Measurements from ENCODE around the gene CENPU. TPM values are rescaled to one million over a fixed set of nuclear protein-coding genes. Genes with fewer than 3 reads are reported as not detected.

The CENPU gene
- total and polyA plus RNA-seq, 2 of the 8 experiments (the other 6 are each of a cell fraction or from before 2014, with no cell fraction given), result 32.1 to 122 TPM

DNA sequence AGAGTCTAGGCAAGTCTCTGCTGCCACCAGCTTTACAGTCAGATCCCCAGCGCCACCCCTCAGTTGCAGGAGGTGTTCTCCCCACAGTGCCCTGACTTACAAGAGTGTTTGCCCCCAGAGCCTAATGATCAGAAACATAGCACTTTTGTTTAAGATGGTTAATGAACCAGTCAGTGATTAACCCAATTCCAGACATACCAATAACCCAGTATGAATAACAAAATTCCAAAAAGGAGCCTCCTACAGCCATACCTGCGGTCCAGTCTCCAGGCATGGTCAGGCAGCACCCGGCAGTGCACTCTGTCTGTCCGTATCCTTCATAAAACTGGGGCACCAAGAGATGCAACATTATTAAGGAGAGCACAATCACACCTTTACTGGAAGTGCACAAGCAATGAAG lies 30.7 kb upstream of the CENPU start:
- Histone ChIP-seq H2BK20ac (ENCODE audit: low read length) (no peak overlapping the region), H3K27ac (ENCODE audit: low read depth, low read length) (no peak overlapping the region), H4K91ac (replicated peaks; ENCODE audit: insufficient read length, low read length) (no peak overlapping the region), H3K4me3 (ENCODE audit: extremely low read depth in 1 of 4, insufficient read depth in 2 of 4, low read depth in 3 of 4, low read length in 4 of 4) (no peak overlapping the region), H3K23ac (ENCODE audit: insufficient read length) (no peak overlapping the region), H3K36me3 (ENCODE audit: control insufficient read depth in 2 of 4, insufficient read depth in 4 of 4, low read length in 3 of 4) (no peaks in the 10 kb centered on the region), H2BK12ac (ENCODE audit: low read depth, low read length) (no peak overlapping the region), H4K20me1 (replicated peaks in 1 of 2; ENCODE audit: control insufficient read depth in 1 of 2, insufficient read depth in 2 of 2, low read length in 2 of 2) (no peaks in the 10 kb centered on the region), H3K79me1 (ENCODE audit: low read depth, low read length) (no peaks in the 10 kb centered on the region), H3K9ac (replicated peaks in 1 of 4; ENCODE audit: extremely low read depth in 1 of 4, low read depth in 3 of 4, low read length in 3 of 4) (no peak overlapping the region), H3K23me2 (ENCODE audit: low read depth, low read length) (no peaks in the 10 kb centered on the region), H4K5ac (ENCODE audit: insufficient read length, low read depth, low read length) (no peak overlapping the region), H2BK15ac (ENCODE audit: low read length) (no peak overlapping the region), H3K9me3 (ENCODE audit: insufficient read depth in 2 of 2, low read depth in 1 of 2, low read length in 1 of 2) (no peaks in the 10 kb centered on the region), H3K18ac (ENCODE audit: extremely low read depth, low read length) (no peak overlapping the region), H3K4me1 (replicated peaks in 1 of 4; ENCODE audit: control insufficient read depth in 3 of 4, insufficient read depth in 4 of 4, low read length in 3 of 4) (no peaks in the 10 kb centered on the region), H3K14ac (ENCODE audit: insufficient read length) (no peak overlapping the region), H2BK120ac (replicated peaks; ENCODE audit: low read depth, low read length) (no peak overlapping the region), H3K27me3 (replicated peaks in 1 of 4; ENCODE audit: control insufficient read depth in 3 of 4, extremely low read depth in 1 of 4, insufficient read depth in 3 of 4, low read length in 3 of 4) (no peaks in the 10 kb centered on the region), H3K4ac (replicated peaks; ENCODE audit: insufficient read length, low read depth, low read length) (no peak overlapping the region), H2AK5ac (ENCODE audit: low read depth, low read length) (no peak overlapping the region), H2AFZ (ENCODE audit: low read length) (no peak overlapping the region), H3K4me2 (ENCODE audit: insufficient read depth in 1 of 2, low read depth in 2 of 2, low read length in 2 of 2) (no peak overlapping the region), H2BK5ac (ENCODE audit: low read depth, low read length) (no peak overlapping the region), H4K8ac (ENCODE audit: extremely low read depth, insufficient read depth, low read length) (no peak overlapping the region), H3K79me2 (ENCODE audit: control insufficient read depth in 1 of 2, insufficient read depth in 2 of 2, low read length in 2 of 2) (no peaks in the 10 kb centered on the region), H3K56ac (replicated peaks; ENCODE audit: insufficient read length, low read depth, low read length) (no peak overlapping the region)
- CTCF ChIA-PET (ENCODE audit: partially characterized antibody), result interaction anchor here (1.4 to 2.0 kb wide), 2 partner anchors 17 to 219 kb away, joined by 5 to 6 read pairs; no protein-coding TSS in a partner anchor
- FAIRE-seq (no peak), DNase-seq (ENCODE audit: low read depth in 1 of 2, low spot score in 2 of 2) (no peak)
- WGBS, 2 experiments (ENCODE audit: extremely low coverage in 1 of 2, insufficient coverage in 1 of 2, insufficient read length in 1 of 2, insufficient replicate concordance in 2 of 2, low coverage in 1 of 2, low lambda C conversion rate in 2 of 2, missing lambda C conversion rate in 1 of 2), result 91% methylated on average over 4 of the region's 4 CpGs; no CpG with 5 or more reads in 1 of the 2 experiments
- TF ChIP-seq RAD21 (IDR thresholded peaks at IDR 0.05 in 1 of 2, conservative IDR thresholded peaks at IDR 0.05 in 1 of 2; ENCODE audit: low read depth in 2 of 2, low read length in 2 of 2) (peak in 1 of 2 experiments; percentile 9; a peak in 1 of 4 replicates), ZNF274 (IDR thresholded peaks at IDR 0.05; ENCODE audit: borderline replicate concordance, extremely low read depth, low read length) (no peak), RFX5 (IDR thresholded peaks at IDR 0.05; ENCODE audit: borderline replicate concordance, low read depth, low read length) (no peak), ASH2L (IDR thresholded peaks at IDR 0.05; ENCODE audit: low read length) (no peak), CBX8 (IDR thresholded peaks at IDR 0.05; ENCODE audit: borderline replicate concordance, low read depth, low read length) (no peak)
- POLR2A ChIA-PET (ENCODE audit: partially characterized antibody), result interaction anchor here (0.6 kb wide), 1 partner anchor 9 kb away, joined by 3 read pairs; no protein-coding TSS in a partner anchor

All from H1 (cell line).